CD14-positive monocyte (primary cell): Measurements from ENCODE around the gene PPP2R5B. TPM values are rescaled to one million over a fixed set of nuclear protein-coding genes. Genes with fewer than 3 reads are reported as not detected.
A peak's percentile ranks its signal among the peaks of the same experiment; 100 is the strongest.

Experiments used
- DNase-seq, 3 donors: peaks; one replicate each; pipeline ENCODE4 v3.0.0-alpha.2; 2011 to 2022
- H2AFZ ChIP-seq: 2 replicates; pipeline ENCODE4 v1.6.0; 2012; ENCODE audit warnings: mild to moderate bottlenecking, low read depth, low read length, inconsistent platforms; ENCODE audit not compliant: insufficient read depth, poor library complexity, severe bottlenecking
- H3K27ac ChIP-seq, 2 donors: 1 replicate in 1 of 2; 2 replicates in 1 of 2; pipeline ENCODE4 v1.5.1; 2012 to 2013; ENCODE audit warnings: low read length in 2 of 2, control low read depth in 1 of 2, inconsistent platforms in 1 of 2, low read depth in 1 of 2, mild to moderate bottlenecking in 1 of 2
- H3K27me3 ChIP-seq, 2 donors: one replicate each; pipeline versions ENCODE4 v1.6.0 to v1.6.1; 2011 to 2013; ENCODE audit warnings: low read length in 2 of 2; ENCODE audit not compliant: control insufficient read depth in 2 of 2, insufficient read depth in 2 of 2
- H3K36me3 ChIP-seq, 2 donors: replicated peaks in 1 of 2; 1 replicate in 1 of 2; 2 replicates in 1 of 2; pipeline versions ENCODE4 v1.5.1 to v1.6.1; 2012 to 2013; ENCODE audit warnings: low read length in 2 of 2, control low read depth in 1 of 2, inconsistent platforms in 1 of 2, mild to moderate bottlenecking in 1 of 2; ENCODE audit not compliant: insufficient read depth in 2 of 2, control insufficient read depth in 1 of 2
- H3K4me1 ChIP-seq, 2 donors: 1 replicate in 1 of 2; 2 replicates in 1 of 2; pipeline versions ENCODE4 v1.5.1 to v1.6.1; 2012 to 2013; ENCODE audit warnings: low read length in 2 of 2, control low read depth in 1 of 2, inconsistent platforms in 1 of 2, mild to moderate bottlenecking in 1 of 2, moderate library complexity in 1 of 2; ENCODE audit not compliant: insufficient read depth in 2 of 2, control insufficient read depth in 1 of 2
- H3K4me2 ChIP-seq: replicated peaks from 2 replicates; pipeline ENCODE3; 2012; ENCODE audit warnings: low read length, moderate library complexity, mild to moderate bottlenecking; ENCODE audit not compliant: poor library complexity, severe bottlenecking; ENCODE audit errors: extremely low read depth
- H3K4me3 ChIP-seq, 3 experiments: fragments of 200-600 bp in 1 of 3; sonication (generic) in 1 of 3; replicated peaks in 1 of 3; 1 replicate in 2 of 3; 2 replicates in 1 of 3; pipeline ENCODE4 v1.5.1; 2011 to 2013; ENCODE audit warnings: low read length in 3 of 3, mild to moderate bottlenecking in 3 of 3, control low read depth in 2 of 3, low read depth in 2 of 3, inconsistent platforms in 1 of 3, moderate library complexity in 1 of 3
- H3K79me2 ChIP-seq: 2 replicates; pipeline ENCODE4 v1.6.0; 2012; ENCODE audit warnings: mild to moderate bottlenecking, control low read depth, inconsistent platforms, low read length, moderate library complexity; ENCODE audit not compliant: insufficient read depth
- H3K9ac ChIP-seq: 2 replicates; pipeline ENCODE4 v1.6.0; 2017; ENCODE audit warnings: low read length, mild to moderate bottlenecking; ENCODE audit not compliant: insufficient read depth, poor library complexity, severe bottlenecking
- H3K9me3 ChIP-seq, 2 donors: replicated peaks in 1 of 2; 1 replicate in 1 of 2; 2 replicates in 1 of 2; pipeline versions ENCODE4 v1.5.1 to v1.6.1; 2012 to 2013; ENCODE audit warnings: low read length in 2 of 2, control low read depth in 1 of 2; ENCODE audit not compliant: control insufficient read depth in 1 of 2, insufficient read depth in 1 of 2
- H4K20me1 ChIP-seq: 2 replicates; pipeline ENCODE4 v1.6.0; 2012; ENCODE audit warnings: mild to moderate bottlenecking, low read length, control low read depth, moderate library complexity; ENCODE audit not compliant: insufficient read depth
- H3K27ac Mint-ChIP-seq, 7 donors: one replicate each; pipeline ENCODE4 v1.8.0; 2020; ENCODE audit warnings: mild to moderate bottlenecking in 7 of 7, mixed read lengths in 7 of 7, moderate library complexity in 6 of 7, inconsistent platforms in 2 of 7
- H3K27me3 Mint-ChIP-seq, 3 donors: one replicate each; pipeline ENCODE4 v1.8.0; 2021 to 2022; ENCODE audit warnings: low read depth in 3 of 3, mild to moderate bottlenecking in 3 of 3, mixed read lengths in 3 of 3, moderate library complexity in 3 of 3, inconsistent platforms in 1 of 3
- H3K36me3 Mint-ChIP-seq, 2 donors: one replicate each; pipeline ENCODE4 v1.8.0; 2020; ENCODE audit warnings: mixed read lengths in 2 of 2, inconsistent platforms in 1 of 2, mild to moderate bottlenecking in 1 of 2
- H3K4me1 Mint-ChIP-seq: one replicate; pipeline ENCODE4 v1.8.0; 2020; ENCODE audit warnings: mild to moderate bottlenecking, mixed read lengths
- H3K4me3 Mint-ChIP-seq, 2 donors: one replicate each; pipeline ENCODE4 v1.8.0; 2020; ENCODE audit warnings: mild to moderate bottlenecking in 2 of 2, mixed read lengths in 2 of 2, moderate library complexity in 1 of 2
- H3K9me3 Mint-ChIP-seq, 7 donors: one replicate each; pipeline ENCODE4 v1.8.0; 2020 to 2022; ENCODE audit warnings: mixed read lengths in 7 of 7, mild to moderate bottlenecking in 6 of 7, moderate library complexity in 6 of 7, inconsistent platforms in 2 of 7
- CTCF ChIP-seq: fragments of 200-600 bp; IDR thresholded peaks from one replicate; pipeline ENCODE4 v1.8.0; 2022; ENCODE audit warnings: antibody characterized with exemption, mild to moderate bottlenecking
- WGBS: methylation state at CpG from one replicate; pipeline ENCODE4 v1.1.5; 2013; ENCODE audit warnings: missing lambda C conversion rate; ENCODE audit not compliant: insufficient coverage; 5-methylcytosine and 5-hydroxymethylcytosine counted together
- intact Hi-C, 2 donors: fragments of 100-400 bp; cut with micrococcal nuclease; formaldehyde crosslinking; loops; one replicate each; pipeline versions ENCODE4 v1.15.0 to v1.15.1; 2023
- polyA plus RNA-seq, 3 donors: library from polyadenylated mRNA; depleted of rRNA in 1 of 3; unstranded in 2 of 3; stranded (reverse) in 1 of 3; fragments of 300-500 nt in 2 of 3; fragments of >200 nt in 1 of 3; fragmentation: Illumina TruSeq in 2 of 3; gene quantifications; 1 replicate in 2 of 3; 2 replicates in 1 of 3; pipeline ENCODE4 v1.2.3, GENCODE V29; 2012 to 2021

The PPP2R5B gene
- polyA plus RNA-seq, 3 donors: 9.0 to 26.7 (median 9.4) TPM

DNA sequence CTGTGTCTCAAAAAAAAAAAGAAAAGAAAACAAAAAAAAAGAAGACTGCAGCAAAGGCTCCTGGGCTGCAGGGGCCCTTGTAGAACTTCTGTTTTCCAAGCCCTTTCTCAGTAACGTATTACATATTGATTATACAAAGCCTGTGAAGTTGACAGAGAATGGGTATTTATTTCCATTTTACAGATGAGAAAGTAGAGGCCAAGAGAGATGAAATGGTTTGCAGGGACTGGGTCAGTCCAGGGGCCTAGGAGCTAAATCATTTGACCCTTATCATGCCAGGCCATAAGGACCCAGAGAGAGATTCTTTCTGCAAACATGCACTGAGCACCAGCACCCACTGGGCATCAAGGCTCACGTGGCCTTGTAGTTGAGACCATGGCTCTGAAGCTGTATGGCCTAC is 4.5 kb downstream of the PPP2R5B start:
- no peaks in the 10 kb centered on the region for H3K27me3 ChIP-seq
- H3K4me1 Mint-ChIP-seq: peaks cover 13% of the 10 kb centered on the region
- no peaks in the 10 kb centered on the region for H4K20me1 ChIP-seq
- H3K27ac Mint-ChIP-seq: no peak overlapping the region
- no peak overlapping the region for H3K4me3 Mint-ChIP-seq
- intact Hi-C loops: no loop called here
- no peak overlapping the region for H3K27ac ChIP-seq
- TF ChIP-seq CTCF: no peak
- no peak for DNase-seq
- no peak overlapping the region for H2AFZ ChIP-seq
- H3K27me3 Mint-ChIP-seq: peaks cover 1 to 5% (median 3%) of the 10 kb centered on the region in 3 donors
- no peak overlapping the region for H3K4me2 ChIP-seq
- no peak overlapping the region for H3K9ac ChIP-seq
- peaks cover 66 to 70% of the 10 kb centered on the region in 2 donors for H3K36me3 Mint-ChIP-seq
- H3K36me3 ChIP-seq: peaks cover 38 to 71% of the 10 kb centered on the region in 2 donors
- H3K79me2 ChIP-seq: no peaks in the 10 kb centered on the region
- no peaks in the 10 kb centered on the region for H3K9me3 Mint-ChIP-seq
- H3K4me3 ChIP-seq: no peak overlapping the region
- WGBS: 100% methylated on average over 1 of the region's 2 CpGs
- H3K4me1 ChIP-seq: peaks cover 10 to 22% of the 10 kb centered on the region in 2 donors
- no peaks in the 10 kb centered on the region for H3K9me3 ChIP-seq

- no peak for TF ChIP-seq CTCF
- Mint-ChIP-seq H3K36me3 (peaks cover 70 to 71% of the 10 kb centered on the region in 2 donors), H3K27me3 (peaks cover 0 to 5% (median 1%) of the 10 kb centered on the region in 3 donors), H3K9me3 (no peaks in the 10 kb centered on the region), H3K27ac (peak overlapping the region in 1 of 7 donors; percentile 61), H3K4me1 (peaks cover 14% of the 10 kb centered on the region), H3K4me3 (no peak overlapping the region)
- H3K27ac ChIP-seq: no peak overlapping the region
- no peaks in the 10 kb centered on the region for H3K27me3 ChIP-seq
- H3K9me3 ChIP-seq: no peaks in the 10 kb centered on the region
- H4K20me1 ChIP-seq: no peaks in the 10 kb centered on the region
- no peak for DNase-seq
- no peak overlapping the region for H3K4me3 ChIP-seq
- H3K36me3 ChIP-seq: peaks cover 39 to 73% of the 10 kb centered on the region in 2 donors
- no peak overlapping the region for H3K4me2 ChIP-seq
- 94% methylated on average over 5 of the region's 7 CpGs for WGBS
- no peak overlapping the region for H3K9ac ChIP-seq
- H2AFZ ChIP-seq: no peak overlapping the region
- H3K79me2 ChIP-seq: no peaks in the 10 kb centered on the region
- peaks cover 10 to 17% of the 10 kb centered on the region in 2 donors for H3K4me1 ChIP-seq
- intact Hi-C loops: no loop called here
Observed at GRCh38 chr11:64929625-64930024, 5.1 kb downstream of the PPP2R5B start.
